Mesothelial cell of epicardium (in vitro differentiated cells): ENCODE results near the gene PLEKHA7. TPM values are rescaled to one million over a fixed set of nuclear protein-coding genes. Genes with fewer than 3 reads are reported as not detected.
A peak's percentile ranks its signal among the peaks of the same experiment; 100 is the strongest.

ENCODE experiments used
- DNase-seq, 2 experiments: peaks; one replicate each; pipeline ENCODE4 v3.0.0; 2021; ENCODE audit warnings: low spot score in 2 of 2; ENCODE audit not compliant: unreplicated experiment in 2 of 2
- H3K27ac Mint-ChIP-seq: 2 replicates; pipeline ENCODE4 v1.8.0; 2021; ENCODE audit warnings: mixed read lengths
- H3K27me3 Mint-ChIP-seq: 2 replicates; pipeline ENCODE4 v1.8.0; 2021; ENCODE audit warnings: low read depth, mixed read lengths
- H3K36me3 Mint-ChIP-seq: 2 replicates; pipeline ENCODE4 v1.8.0; 2021; ENCODE audit warnings: mixed read lengths
- H3K4me1 Mint-ChIP-seq: 2 replicates; pipeline ENCODE4 v1.8.0; 2021; ENCODE audit warnings: mixed read lengths
- H3K4me3 Mint-ChIP-seq: 2 replicates; pipeline ENCODE4 v1.8.0; 2021; ENCODE audit warnings: mild to moderate bottlenecking, moderate library complexity, mixed read lengths
- H3K9me3 Mint-ChIP-seq: 2 replicates; pipeline ENCODE4 v1.8.0; 2021; ENCODE audit warnings: mixed read lengths
- CTCF ChIP-seq: fragments of 200-600 bp; sonication (generic); IDR thresholded peaks from one replicate; pipeline ENCODE4 v1.5.0; 2021; ENCODE audit warnings: antibody characterized with exemption; ENCODE audit not compliant: unreplicated experiment
- total RNA-seq: library from RNA; stranded (reverse); gene quantifications from 3 replicates; pipeline ENCODE4 v1.2.1, GENCODE V29; 2021

Gene PLEKHA7
- total RNA-seq, 1 donor from 2014 or later, result 30.5 TPM

- peak overlapping the region; percentile 26 for H3K27ac Mint-ChIP-seq
- no peak for DNase-seq
- H3K9me3 Mint-ChIP-seq, result no peaks in the 10 kb centered on the region
- no peak overlapping the region for H3K4me3 Mint-ChIP-seq
- no peaks in the 10 kb centered on the region for H3K4me1 Mint-ChIP-seq
- peaks cover 25% of the 10 kb centered on the region for H3K36me3 Mint-ChIP-seq
- no peaks in the 10 kb centered on the region for H3K27me3 Mint-ChIP-seq
- no peak for TF ChIP-seq CTCF
These were observed 255.7 kb downstream of the PLEKHA7 start for GRCh38 chr11:16758382-16759024.

GRCh38 chr11:16750417-16750816 is 263.8 kb downstream of the PLEKHA7 start:
- H3K4me1 Mint-ChIP-seq, result no peaks in the 10 kb centered on the region
- H3K9me3 Mint-ChIP-seq, result no peaks in the 10 kb centered on the region
- H3K4me3 Mint-ChIP-seq, result no peak overlapping the region
- H3K27ac Mint-ChIP-seq, result no peak overlapping the region
- peaks cover 58% of the 10 kb centered on the region for H3K36me3 Mint-ChIP-seq
- DNase-seq, result no peak
- no peaks in the 10 kb centered on the region for H3K27me3 Mint-ChIP-seq
- no peak for TF ChIP-seq CTCF

- H3K36me3 Mint-ChIP-seq, result peaks cover 57% of the 10 kb centered on the region
These were observed 264.5 kb downstream of the PLEKHA7 start for GRCh38 chr11:16749666-16750065.

GRCh38 chr11:16749092-16749491 is 265.1 kb downstream of the PLEKHA7 start:
- peaks cover 55% of the 10 kb centered on the region for H3K36me3 Mint-ChIP-seq
- no peaks in the 10 kb centered on the region for H3K27me3 Mint-ChIP-seq
- H3K27ac Mint-ChIP-seq, result no peak overlapping the region
- H3K4me3 Mint-ChIP-seq, result no peak overlapping the region
- no peaks in the 10 kb centered on the region for H3K9me3 Mint-ChIP-seq
- DNase-seq, result no peak
- peaks cover 6% of the 10 kb centered on the region for H3K4me1 Mint-ChIP-seq
- no peak for TF ChIP-seq CTCF

More at GRCh38 chr11:16749666-16750065, 264.5 kb downstream of the PLEKHA7 start:
- Mint-ChIP-seq H3K4me3 (no peak overlapping the region), H3K9me3 (no peaks in the 10 kb centered on the region), H3K4me1 (peaks cover under 1% of the 10 kb centered on the region), H3K27me3 (no peaks in the 10 kb centered on the region), H3K27ac (no peak overlapping the region)
- TF ChIP-seq CTCF, result no peak
- no peak for DNase-seq

GRCh38 chr11:16745950-16746605 is 268.1 kb downstream of the PLEKHA7 start:
- no peak for TF ChIP-seq CTCF
- no peaks in the 10 kb centered on the region for H3K27me3 Mint-ChIP-seq
- no peak overlapping the region for H3K4me3 Mint-ChIP-seq
- DNase-seq, result no peak
- peaks cover 3% of the 10 kb centered on the region for H3K9me3 Mint-ChIP-seq
- no peak overlapping the region for H3K27ac Mint-ChIP-seq
- peaks cover 20% of the 10 kb centered on the region for H3K4me1 Mint-ChIP-seq
- peaks cover 48% of the 10 kb centered on the region for H3K36me3 Mint-ChIP-seq
